Measurements from ENCODE around the gene MATR3. TPM values are rescaled to one million over a fixed set of nuclear protein-coding genes. Genes with fewer than 3 reads are reported as not detected.

Gene MATR3
- total RNA-seq, 3 donors from 2014 or later (not counting 1 experiment from before 2014, with no cell fraction given) = 290 to 324 (median 297) TPM

GRCh38 chr5:139301808-139302499 is 8.4 kb downstream of the MATR3 start:
- Histone ChIP-seq H3K4me3 (ENCODE audit: low read length) (no peak overlapping the region), H3K4me1 (ENCODE audit: control insufficient read depth, insufficient read depth, low read length) (peaks cover 40% of the 10 kb centered on the region), H3K9me3 (ENCODE audit: control insufficient read depth, insufficient read depth, low read length) (no peaks in the 10 kb centered on the region), H3K27ac (ENCODE audit: low read length) (no peak overlapping the region), H3K27me3 (ENCODE audit: control insufficient read depth, insufficient read depth, low read length) (no peaks in the 10 kb centered on the region), H3K36me3 (ENCODE audit: control insufficient read depth, insufficient read depth, low read length) (no peaks in the 10 kb centered on the region)
- Mint-ChIP-seq H3K27me3 (ENCODE audit: low read depth in 2 of 2) (no peaks in the 10 kb centered on the region), H3K27ac (peak overlapping the region; percentile 66 to 74), H3K4me1 (peaks cover 77 to 79% of the 10 kb centered on the region in 2 donors), H3K36me3 (no peaks in the 10 kb centered on the region), H3K4me3 (no peak overlapping the region), H3K9me3 (no peaks in the 10 kb centered on the region)
- no peak for ATAC-seq
- no peak for DNase-seq
- intact Hi-C loops (cut with micrococcal nuclease) = no loop called here
- no peak for TF ChIP-seq CTCF (IDR thresholded peaks at IDR 0.05)
- WGBS (ENCODE audit: insufficient coverage) = 78% methylated on average over 7 of the region's 7 CpGs

- 64% methylated on average over 3 of the region's 3 CpGs for WGBS (ENCODE audit: insufficient coverage)
- ATAC-seq = no peak
- H3K27ac Mint-ChIP-seq = peak overlapping the region; percentile 17 to 58
- Histone ChIP-seq H3K4me1 (ENCODE audit: control insufficient read depth, insufficient read depth, low read length) (peaks cover 38% of the 10 kb centered on the region), H3K9me3 (ENCODE audit: control insufficient read depth, insufficient read depth, low read length) (no peaks in the 10 kb centered on the region), H3K27ac (ENCODE audit: low read length) (no peak overlapping the region), H3K27me3 (ENCODE audit: control insufficient read depth, insufficient read depth, low read length) (no peaks in the 10 kb centered on the region), H3K4me3 (ENCODE audit: low read length) (no peak overlapping the region), H3K36me3 (ENCODE audit: control insufficient read depth, insufficient read depth, low read length) (no peaks in the 10 kb centered on the region)
- TF ChIP-seq CTCF (IDR thresholded peaks at IDR 0.05) = no peak
- peaks cover 73% of the 10 kb centered on the region in 2 donors for H3K4me1 Mint-ChIP-seq
- H3K36me3 Mint-ChIP-seq = no peaks in the 10 kb centered on the region
- intact Hi-C loops (cut with micrococcal nuclease) = no loop called here
- DNase-seq = no peak
- no peaks in the 10 kb centered on the region for H3K9me3 Mint-ChIP-seq
- H3K27me3 Mint-ChIP-seq (ENCODE audit: low read depth in 2 of 2) = no peaks in the 10 kb centered on the region
- peak overlapping the region; percentile 41 for H3K4me3 Mint-ChIP-seq
These were observed 11.1 kb downstream of the MATR3 start for GRCh38 chr5:139304391-139305324.

GRCh38 chr5:139306197-139306596 is 12.7 kb downstream of the MATR3 start:
- Histone ChIP-seq H3K36me3 (ENCODE audit: control insufficient read depth, insufficient read depth, low read length) (peaks cover 4% of the 10 kb centered on the region), H3K9me3 (ENCODE audit: control insufficient read depth, insufficient read depth, low read length) (no peaks in the 10 kb centered on the region), H3K4me1 (ENCODE audit: control insufficient read depth, insufficient read depth, low read length) (peaks cover 27% of the 10 kb centered on the region), H3K27me3 (ENCODE audit: control insufficient read depth, insufficient read depth, low read length) (no peaks in the 10 kb centered on the region), H3K4me3 (ENCODE audit: low read length) (no peak overlapping the region), H3K27ac (ENCODE audit: low read length) (no peak overlapping the region)
- no CpG with 5 or more reads among the region's 1 CpG for WGBS (ENCODE audit: insufficient coverage)
- no peaks in the 10 kb centered on the region for H3K9me3 Mint-ChIP-seq
- H3K36me3 Mint-ChIP-seq = no peaks in the 10 kb centered on the region
- peak in 1 of 2 donors; percentile 26 for DNase-seq
- peaks cover 75 to 82% of the 10 kb centered on the region in 2 donors for H3K4me1 Mint-ChIP-seq
- peak overlapping the region; percentile 17 to 56 for H3K27ac Mint-ChIP-seq
- intact Hi-C loops (cut with micrococcal nuclease) = no loop called here
- ATAC-seq = no peak
- H3K27me3 Mint-ChIP-seq (ENCODE audit: low read depth in 2 of 2) = no peaks in the 10 kb centered on the region
- no peak for TF ChIP-seq CTCF (IDR thresholded peaks at IDR 0.05)
- peak overlapping the region; percentile 14 for H3K4me3 Mint-ChIP-seq
